Measurements from ENCODE around the gene CACNA1D.

CACNA1D gene

GRCh38 chr3:53776494-53777101, 282.2 kb downstream of the CACNA1D start:
- TF ChIP-seq CTCF (IDR thresholded peaks at IDR 0.05; ENCODE audit: low read depth, low read length, missing control alignments), result no peak
- no peak overlapping the region for H3K4me3 ChIP-seq (replicated peaks; ENCODE audit: low read depth, low read length)
- no peak for DNase-seq (ENCODE audit: extremely low read depth, low read depth)

- TF ChIP-seq CTCF (IDR thresholded peaks at IDR 0.05; ENCODE audit: low read depth, low read length, missing control alignments), result no peak
- no peak overlapping the region for H3K4me3 ChIP-seq (replicated peaks; ENCODE audit: low read depth, low read length)
- no peak for DNase-seq (ENCODE audit: extremely low read depth, low read depth)
Measured at GRCh38 chr3:53777468-53777867, 283.1 kb downstream of the CACNA1D start.

- no peak overlapping the region for H3K4me3 ChIP-seq (replicated peaks; ENCODE audit: low read depth, low read length)
- TF ChIP-seq CTCF (IDR thresholded peaks at IDR 0.05; ENCODE audit: low read depth, low read length, missing control alignments), result no peak
Measured at GRCh38 chr3:53778153-53778552, 283.7 kb downstream of the CACNA1D start.

GRCh38 chr3:53780171-53780570, 285.8 kb downstream of the CACNA1D start:
- no peak for DNase-seq (ENCODE audit: extremely low read depth, low read depth)
- no peak for TF ChIP-seq CTCF (IDR thresholded peaks at IDR 0.05; ENCODE audit: low read depth, low read length, missing control alignments)
- no peak overlapping the region for H3K4me3 ChIP-seq (replicated peaks; ENCODE audit: low read depth, low read length)

More at GRCh38 chr3:53778153-53778552, 283.7 kb downstream of the CACNA1D start:
- DNase-seq (ENCODE audit: extremely low read depth, low read depth), result no peak

- no peak for TF ChIP-seq CTCF (IDR thresholded peaks at IDR 0.05; ENCODE audit: low read depth, low read length, missing control alignments)
- no peak overlapping the region for H3K4me3 ChIP-seq (replicated peaks; ENCODE audit: low read depth, low read length)
- DNase-seq (ENCODE audit: extremely low read depth, low read depth), result no peak
Measured at GRCh38 chr3:53780806-53781205, 286.4 kb downstream of the CACNA1D start.

- no peak overlapping the region for H3K4me3 ChIP-seq (replicated peaks; ENCODE audit: low read depth, low read length)
- DNase-seq (ENCODE audit: extremely low read depth, low read depth), result no peak
- TF ChIP-seq CTCF (IDR thresholded peaks at IDR 0.05; ENCODE audit: low read depth, low read length, missing control alignments), result no peak
Measured at GRCh38 chr3:53787016-53787415, 292.6 kb downstream of the CACNA1D start.

GRCh38 chr3:53788038-53788437, 293.6 kb downstream of the CACNA1D start:
- TF ChIP-seq CTCF (IDR thresholded peaks at IDR 0.05; ENCODE audit: low read depth, low read length, missing control alignments), result no peak
- H3K4me3 ChIP-seq (replicated peaks; ENCODE audit: low read depth, low read length), result no peak overlapping the region
- no peak for DNase-seq (ENCODE audit: extremely low read depth, low read depth)
